ENCODE results near the gene GPER1.

Gene GPER1

GRCh38 chr7:1091644-1092027 lies 3.7 kb downstream of the GPER1 start:
- no peak for DNase-seq

GRCh38 chr7:1092161-1092632 lies 4.3 kb downstream of the GPER1 start:
- no peak for DNase-seq

- DNase-seq = no peak
Measured at GRCh38 chr7:1092806-1093501, 5.0 kb downstream of the GPER1 start.

GRCh38 chr7:1093502-1093843 lies 5.6 kb downstream of the GPER1 start:
- DNase-seq = no peak

DNA sequence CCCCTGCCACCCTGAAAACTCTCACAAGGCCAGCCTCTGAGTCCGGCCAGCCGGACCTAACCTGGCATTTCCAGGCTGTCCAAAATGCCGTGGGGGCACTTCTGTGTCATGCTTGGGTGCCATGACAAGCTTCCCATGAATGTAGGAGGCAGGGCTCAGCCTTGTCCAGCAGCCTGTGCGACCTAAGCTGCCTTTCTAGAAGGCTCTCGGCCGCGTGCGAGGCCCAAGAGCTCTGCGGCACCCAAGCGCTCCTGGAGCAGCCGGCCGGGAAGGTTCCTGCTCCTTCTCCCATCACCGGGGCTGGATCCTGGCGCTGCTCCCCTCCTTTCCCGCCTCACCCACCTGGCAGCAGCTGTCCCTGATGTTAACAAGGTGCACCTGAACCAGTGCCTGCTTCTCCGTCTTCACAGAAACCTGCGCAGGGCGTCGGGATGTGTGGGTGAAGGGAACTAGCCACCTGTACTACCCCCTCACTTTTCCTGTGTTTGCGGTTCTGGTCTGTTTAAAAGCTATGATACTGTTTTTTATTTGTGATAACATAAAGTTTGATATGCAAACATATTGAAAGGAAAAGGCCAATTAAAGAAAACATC lies 6.1 kb downstream of the GPER1 start:
- DNase-seq = no peak

GRCh38 chr7:1094870-1095269 lies 7.0 kb downstream of the GPER1 start:
- DNase-seq = no peak

- no peak for DNase-seq
Measured at GRCh38 chr7:1095621-1096155, 7.8 kb downstream of the GPER1 start.

- DNase-seq = no peak
Measured at GRCh38 chr7:1096156-1097119, 8.5 kb downstream of the GPER1 start.

GRCh38 chr7:1097120-1097504 lies 9.2 kb downstream of the GPER1 start:
- no peak for DNase-seq

- no peak for DNase-seq
Measured at GRCh38 chr7:1098243-1099153, 10.6 kb downstream of the GPER1 start.

GRCh38 chr7:1099154-1099542 lies 11.2 kb downstream of the GPER1 start:
- DNase-seq = no peak

- no peak for DNase-seq
Measured at GRCh38 chr7:1099637-1100036, 11.7 kb downstream of the GPER1 start.

DNA sequence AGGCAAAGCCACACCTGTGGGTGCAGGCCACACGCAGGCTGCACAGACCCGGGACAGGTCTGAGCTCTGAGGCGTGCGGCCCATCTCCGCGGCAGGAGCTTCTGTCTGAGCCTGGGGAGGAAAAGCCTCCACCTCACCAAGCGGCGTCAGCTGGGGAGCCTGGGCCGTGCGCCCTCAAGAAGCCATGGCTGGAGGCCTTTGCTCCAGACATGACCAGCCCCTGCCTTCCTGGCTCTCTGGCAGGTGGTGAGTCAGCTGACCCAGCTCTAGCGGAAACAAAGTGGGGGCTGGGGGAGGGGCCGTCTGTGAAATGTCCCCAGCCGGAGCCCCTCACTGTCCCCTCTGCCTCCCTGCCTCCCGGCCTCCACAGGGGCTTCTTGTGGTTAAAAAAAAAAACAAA lies 12.5 kb downstream of the GPER1 start:
- DNase-seq = no peak

- DNase-seq = no peak
Measured at GRCh38 chr7:1100834-1101562, 13.1 kb downstream of the GPER1 start.

DNA sequence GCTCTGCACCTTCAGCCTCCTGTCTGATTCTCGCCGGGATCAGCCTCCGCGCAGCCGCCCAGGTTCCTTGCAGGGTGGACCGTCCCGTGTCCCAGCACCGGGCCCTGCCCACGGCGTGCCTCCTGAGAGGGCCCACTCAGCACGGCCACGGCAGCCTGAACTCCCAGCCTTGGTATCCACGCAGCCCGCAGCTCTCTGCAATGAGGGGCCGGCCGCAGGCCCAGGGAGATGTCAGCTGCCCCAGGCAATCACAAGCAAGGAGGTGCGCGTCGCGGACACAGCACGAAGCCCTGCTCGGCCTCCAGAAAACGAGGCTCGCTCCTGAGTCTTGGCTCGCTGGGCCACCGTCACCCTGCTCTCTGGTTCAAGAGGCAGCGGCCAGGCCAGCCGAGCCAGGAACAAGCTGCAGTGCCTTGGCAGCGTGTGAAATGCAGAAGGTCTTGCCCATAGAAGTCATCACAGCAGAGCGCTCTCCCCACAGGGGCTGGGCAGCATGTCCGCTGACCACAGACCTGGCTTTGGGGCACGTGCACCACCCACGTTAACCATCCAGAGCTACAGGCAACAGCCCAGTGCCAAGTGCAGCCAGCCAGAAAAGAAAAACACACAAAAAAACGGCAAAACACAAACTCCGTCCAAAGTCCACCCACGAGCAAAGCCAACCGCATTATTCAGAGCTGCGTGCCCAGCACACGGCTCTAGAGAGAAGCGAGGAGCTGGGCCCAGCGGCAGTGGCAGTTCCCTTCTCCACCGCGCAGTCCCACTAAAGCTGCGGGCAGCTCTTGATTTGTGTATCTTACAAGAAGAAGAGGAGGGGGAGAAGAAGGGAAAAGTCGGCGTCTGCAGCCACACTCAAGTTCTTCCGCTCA lies 13.9 kb downstream of the GPER1 start:
- DNase-seq = no peak

- DNase-seq = no peak
Measured at GRCh38 chr7:1103009-1103788, 15.3 kb downstream of the GPER1 start.

- no peak for DNase-seq
Measured at GRCh38 chr7:1103789-1104515, 16.0 kb downstream of the GPER1 start.

DNA sequence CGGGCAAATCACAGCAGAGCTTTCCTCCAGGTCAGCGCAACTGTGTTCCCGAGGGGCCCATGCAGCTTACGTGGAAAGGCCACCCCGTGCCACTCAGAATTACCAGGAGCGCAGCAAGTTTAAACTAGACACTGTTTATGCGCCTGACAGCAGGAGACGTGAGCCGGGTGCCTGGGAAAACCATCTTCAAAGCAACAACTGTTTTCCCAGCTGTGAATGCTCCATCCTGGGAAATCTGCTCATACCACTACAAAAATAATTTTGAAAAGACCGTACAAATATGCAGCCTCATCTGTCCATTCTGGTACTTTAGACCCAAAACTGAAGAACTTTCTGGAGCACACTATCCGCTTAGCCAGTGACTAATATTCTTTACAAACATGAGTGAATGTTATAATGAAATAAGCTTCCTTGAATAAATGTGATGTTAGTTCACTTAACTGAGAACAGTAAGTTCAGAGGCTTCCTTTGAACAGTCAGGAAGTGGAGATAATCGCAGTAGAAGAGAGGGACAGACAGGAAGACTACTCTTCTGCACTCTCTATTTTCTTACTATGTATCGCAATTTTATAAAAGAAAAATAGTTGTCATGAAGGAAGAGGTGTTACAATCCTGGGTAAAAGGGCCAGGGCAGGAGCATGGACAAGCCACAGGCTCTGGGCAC lies 16.7 kb downstream of the GPER1 start:
- no peak for DNase-seq

GRCh38 chr7:1105189-1105588 lies 17.3 kb downstream of the GPER1 start:
- DNase-seq = no peak
